ENCODE measurements around the gene CCR6.

GRCh38 chr6:167122041-167122826 lies 662 bp upstream of the CCR6 start:
- TF ChIP-seq CTCF (IDR thresholded peaks at IDR 0.05) (no peak), EP300 (IDR thresholded peaks at IDR 0.05) (no peak), POLR2AphosphoS5 (IDR thresholded peaks at IDR 0.05) (no peak), POLR2A (IDR thresholded peaks at IDR 0.05) (no peak)

All from upper lobe of left lung (tissue), 4 donors.